Bronchial smooth muscle cell (primary cell): ENCODE results near the gene GSTA3. TPM values are rescaled to one million over a fixed set of nuclear protein-coding genes. Genes with fewer than 3 reads are reported as not detected.

ENCODE experiments used
- total RNA-seq: library from RNA; depleted of rRNA; stranded (reverse); fragments of >200 nt; gene quantifications from 2 replicates; pipeline ENCODE4 v1.2.1, GENCODE V29; 2014

GSTA3 gene
- 0.17 TPM in 1 of 2 replicates, not detected in the other for total RNA-seq

GRCh38 chr6:52909531-52909930, at the start of gene GSTA3:
Gene GSTA3 (minus strand): TSS chr6:52909698. CDS start chr6:52905834, 3,864 bp downstream.

Other genes starting within 250 kb of the GSTA3 start
- 28.9 and 34.7 TPM in 2 replicates for gene TMEM14A, start 238.6 kb downstream of the GSTA3 start, total RNA-seq
- gene GSTA2, start 146.2 kb downstream of the GSTA3 start, total RNA-seq, result not detected in 2 replicates
- not detected in 2 replicates for gene GSTA1, start 105.9 kb downstream of the GSTA3 start, total RNA-seq
- not detected in 2 replicates for gene GSTA5, start 68.9 kb downstream of the GSTA3 start, total RNA-seq
- gene GSTA4, start 85.6 kb upstream of the GSTA3 start, total RNA-seq, result 43.6 and 51.7 TPM in 2 replicates
- 3.5 and 3.8 TPM in 2 replicates for gene CILK1, start 152.1 kb upstream of the GSTA3 start, total RNA-seq
- 31.7 and 42.1 TPM in 2 replicates for gene FBXO9, start 155.7 kb upstream of the GSTA3 start, total RNA-seq
- not detected in 2 replicates for gene GCM1, start 239.1 kb upstream of the GSTA3 start, total RNA-seq